Activated CD4-positive, alpha-beta T cell treated with anti-CD3 and anti-CD28 coated beads, Interleukin-2, Interleukin-6, amounts not matched to agents 100 ng/mL and 50 ng/mL, durations not matched to agents 16 hours and 8 hours (primary cell): ENCODE data around the gene DNAJC12.
"Not testable (repeated sequence)": the region's sequence is repeated elsewhere in the genome, so short reads cannot be mapped to it uniquely, and the experiment has no call there.

Experiments
- DNase-seq: peaks from one replicate; pipeline ENCODE4 v3.0.0-alpha.2; 2020

Gene DNAJC12

DNA sequence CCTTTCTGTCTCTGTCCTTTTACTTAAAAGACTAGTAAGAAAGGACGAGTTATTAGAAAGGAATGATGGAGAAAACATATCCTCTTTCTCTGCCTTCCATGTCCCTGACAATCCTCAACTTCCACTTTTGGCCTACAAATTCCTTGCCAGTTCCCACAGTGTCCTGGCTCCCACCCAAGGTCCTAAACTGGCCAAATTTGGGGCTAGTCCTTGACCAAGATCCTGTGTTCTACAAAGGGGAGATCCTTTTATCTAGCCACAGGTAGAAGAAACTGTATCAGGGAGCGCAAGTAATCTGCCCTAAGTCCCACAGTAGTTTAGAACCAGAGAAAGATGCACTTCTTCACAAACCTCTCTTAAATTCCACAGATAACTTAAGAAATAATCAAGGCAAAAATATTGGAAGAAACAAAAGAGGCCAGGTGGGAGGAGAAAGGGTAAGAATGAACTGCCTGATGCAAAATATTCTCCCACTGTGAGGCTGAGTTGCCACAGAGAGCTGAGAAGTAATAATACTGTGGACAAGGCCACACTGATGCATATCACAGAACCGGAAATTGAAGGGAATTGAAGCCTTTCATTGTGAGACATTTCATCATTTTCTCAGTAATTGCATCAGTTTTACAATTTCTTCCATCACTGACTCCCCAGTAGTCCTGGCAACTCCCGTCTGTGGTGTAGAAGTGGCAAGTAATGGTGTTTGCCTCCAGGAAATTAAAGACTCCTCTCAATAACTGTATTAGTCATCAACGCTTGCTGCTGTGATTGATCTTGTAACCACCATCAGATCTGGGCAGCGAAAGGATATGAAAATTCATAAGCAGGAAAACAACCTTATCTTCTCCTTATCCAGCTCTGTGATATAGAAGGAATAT, 47.2 kb downstream of the DNAJC12 start:
- peak; percentile 87 for DNase-seq

- no peak for DNase-seq
These were observed 48.2 kb downstream of the DNAJC12 start for GRCh38 chr10:67789769-67790168.

GRCh38 chr10:67788028-67788886, 49.7 kb downstream of the DNAJC12 start:
- DNase-seq = peak; percentile 91

GRCh38 chr10:67785098-67785497, 52.9 kb downstream of the DNAJC12 start:
- DNase-seq = peak; percentile 41

- no peak for DNase-seq
These were observed 53.5 kb downstream of the DNAJC12 start for GRCh38 chr10:67784474-67784873.

DNA sequence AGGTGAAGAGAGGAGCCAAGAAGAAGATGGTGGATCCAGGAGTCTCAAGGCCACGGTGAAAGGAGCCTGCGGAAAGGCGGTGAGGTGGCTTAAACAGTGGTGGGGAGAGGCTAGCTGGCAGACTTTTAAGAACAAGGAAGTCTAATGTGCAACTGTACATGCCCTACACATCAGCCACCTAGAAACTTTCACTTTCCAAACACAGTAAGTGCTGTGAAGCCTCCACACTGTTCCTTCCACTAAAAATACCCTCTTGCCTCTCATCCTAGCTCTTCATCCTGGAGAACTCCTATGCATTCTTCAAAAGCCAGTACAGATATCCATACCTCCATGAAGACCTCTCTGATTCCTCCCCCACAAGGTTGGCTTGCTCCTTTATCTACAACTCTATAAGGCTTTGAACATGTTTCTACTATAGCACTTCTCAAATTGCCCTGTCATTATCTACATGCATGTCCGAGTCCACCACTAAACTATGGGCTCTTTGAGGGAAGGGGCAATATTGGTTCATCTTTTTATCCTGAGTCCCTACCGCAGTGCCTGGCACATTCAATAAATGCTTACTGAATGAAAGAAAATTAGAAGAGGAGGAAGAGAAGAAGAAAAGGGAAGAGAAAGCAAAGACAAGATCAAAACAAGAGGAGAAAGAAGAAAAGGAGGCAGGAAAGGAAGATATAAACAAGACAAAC, 54.2 kb downstream of the DNAJC12 start:
- no peak for DNase-seq

- no peak for DNase-seq
These were observed 55.5 kb downstream of the DNAJC12 start for GRCh38 chr10:67782530-67782929.

DNA sequence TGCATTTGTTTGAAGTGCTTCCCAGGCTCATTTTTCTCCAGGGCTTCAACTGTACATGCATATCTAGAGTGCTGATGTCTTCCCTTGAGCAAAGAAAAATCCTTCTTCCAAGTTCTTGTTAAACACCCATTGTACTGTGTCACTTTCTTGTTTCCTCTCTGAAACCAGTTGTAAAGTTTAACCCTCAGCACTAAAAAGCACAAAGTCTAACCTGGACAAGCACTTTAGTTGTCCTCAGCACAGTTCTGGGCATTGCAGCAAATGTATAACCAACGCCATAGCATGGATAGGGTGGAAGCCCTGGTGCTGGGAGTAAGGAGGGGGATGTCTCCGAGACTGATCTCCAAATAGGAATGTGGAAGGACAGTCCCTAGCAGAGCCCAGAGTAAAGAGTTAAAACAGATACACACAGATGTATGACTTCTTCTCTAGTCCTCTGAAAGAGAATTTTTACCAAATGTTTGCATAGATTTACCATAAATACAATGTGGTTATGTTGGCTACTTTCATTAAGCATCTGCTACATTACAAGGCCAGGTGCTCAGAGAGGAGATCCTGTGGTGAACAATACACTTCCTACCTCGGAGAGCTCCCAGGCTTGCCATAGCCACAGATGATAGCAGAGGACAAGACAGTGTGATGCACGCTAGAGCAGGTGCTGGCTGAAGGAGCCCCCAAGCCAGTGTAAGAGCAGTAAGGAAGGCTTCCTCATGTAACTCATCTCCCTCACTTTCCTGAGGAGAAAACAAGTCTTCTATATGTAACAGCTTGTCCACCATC, 57.0 kb downstream of the DNAJC12 start:
- DNase-seq = no peak

DNA sequence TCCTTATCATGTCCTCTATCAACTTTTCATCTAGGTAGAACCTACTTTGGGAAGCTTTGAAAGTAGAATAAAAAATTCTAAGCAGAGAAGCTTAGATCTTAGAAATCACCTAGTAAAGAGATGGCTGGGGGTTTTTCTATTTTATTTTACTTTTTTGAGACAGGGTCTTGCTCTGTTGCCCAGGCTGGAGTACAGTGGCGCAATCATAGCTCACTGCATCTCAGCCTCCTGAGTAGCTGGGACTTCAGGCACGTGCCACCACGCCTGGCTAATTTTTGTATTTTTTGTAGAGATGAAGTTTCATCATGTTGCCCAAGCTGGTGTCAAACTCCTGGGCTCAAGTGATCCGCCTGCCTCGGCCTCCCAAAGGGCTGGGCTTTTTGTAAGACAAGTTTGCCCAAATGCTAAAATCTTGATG, 57.8 kb downstream of the DNAJC12 start:
- DNase-seq = not testable (repeated sequence)

DNA sequence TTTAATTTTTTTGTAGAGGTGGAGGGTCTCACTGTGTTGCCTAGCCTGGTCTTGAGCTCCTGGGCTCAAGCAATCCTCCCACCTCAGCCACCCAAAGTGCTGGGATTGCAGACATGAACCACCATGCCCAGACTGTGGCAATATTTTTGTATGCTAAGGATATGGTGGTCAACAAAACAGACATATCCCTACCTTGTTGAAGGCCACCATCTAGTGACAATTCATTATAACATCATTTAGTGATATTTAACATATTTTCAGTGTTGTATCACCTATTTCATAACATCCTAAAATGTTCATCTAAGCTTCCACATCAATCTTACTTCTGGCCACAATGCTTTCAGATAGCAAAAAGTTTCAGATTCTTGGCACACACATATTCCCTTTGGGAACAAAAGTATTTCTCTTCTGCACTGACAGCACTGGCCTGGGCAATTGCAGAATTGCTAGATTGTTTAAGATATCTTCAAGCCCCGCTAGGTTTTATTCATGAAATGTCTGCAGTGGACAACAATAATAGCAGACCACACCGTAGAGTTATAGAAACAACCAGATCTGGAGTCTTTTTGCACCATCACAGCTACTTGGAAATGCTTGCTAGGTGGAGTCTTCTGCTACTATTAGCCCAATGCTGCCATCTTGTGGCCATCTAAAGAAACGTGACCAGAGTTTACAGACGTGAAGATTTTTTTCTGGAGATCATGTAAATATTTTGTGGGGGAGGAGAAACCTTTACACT, 58.4 kb downstream of the DNAJC12 start:
- DNase-seq = peak; percentile 88

DNA sequence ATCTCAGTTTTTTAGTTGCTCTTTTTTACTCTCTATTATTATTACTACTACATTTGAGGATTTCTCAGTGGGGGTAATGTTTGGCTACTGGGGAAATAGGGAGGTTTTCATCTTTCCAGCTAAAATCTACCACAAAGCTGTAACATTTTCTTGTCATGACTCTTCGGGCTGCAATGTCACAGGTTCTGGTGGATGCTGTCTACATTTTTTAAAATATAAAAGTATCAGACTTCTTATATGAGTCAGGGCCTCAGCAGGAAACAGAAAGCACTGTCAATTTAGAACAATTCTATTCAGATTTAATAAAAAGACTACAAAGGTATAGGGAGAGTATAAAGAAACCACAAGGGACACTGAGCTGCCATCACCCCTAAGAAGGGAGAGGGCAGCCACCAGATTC, 61.6 kb downstream of the DNAJC12 start:
- no peak for DNase-seq

- no peak for DNase-seq
These were observed 62.7 kb downstream of the DNAJC12 start for GRCh38 chr10:67775279-67775678.

DNA sequence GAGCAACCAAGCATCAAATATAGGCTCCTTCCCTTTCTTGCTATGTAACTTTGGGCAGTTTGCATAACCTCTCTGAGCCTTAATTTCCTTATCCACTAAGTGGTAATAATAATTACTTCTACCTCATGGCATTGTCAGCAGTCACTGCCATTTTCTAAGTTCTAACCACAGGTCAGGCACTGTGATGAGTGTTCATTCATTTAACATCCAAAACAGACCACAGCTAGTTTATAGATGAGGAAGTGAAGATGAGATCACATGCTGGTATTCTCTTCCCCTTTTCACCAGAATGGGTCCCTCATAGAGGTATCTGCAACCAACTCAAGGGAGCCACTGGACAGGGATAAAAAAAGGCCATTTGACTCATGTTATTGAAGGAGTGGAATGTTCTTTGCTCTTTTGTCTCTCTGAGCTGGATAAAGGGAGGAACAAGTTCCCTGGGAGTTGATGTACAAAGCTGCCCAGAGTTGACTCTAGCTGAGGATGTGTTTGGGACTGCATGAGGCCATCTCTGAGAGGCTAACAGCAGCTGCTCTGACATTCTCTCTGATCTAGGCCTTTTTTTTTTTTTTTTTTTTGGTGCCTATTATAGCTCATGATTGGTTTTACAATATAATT, 65.0 kb downstream of the DNAJC12 start:
- DNase-seq = peak; percentile 67

GRCh38 chr10:67772151-67772550, 65.8 kb downstream of the DNAJC12 start:
- DNase-seq = no peak

DNA sequence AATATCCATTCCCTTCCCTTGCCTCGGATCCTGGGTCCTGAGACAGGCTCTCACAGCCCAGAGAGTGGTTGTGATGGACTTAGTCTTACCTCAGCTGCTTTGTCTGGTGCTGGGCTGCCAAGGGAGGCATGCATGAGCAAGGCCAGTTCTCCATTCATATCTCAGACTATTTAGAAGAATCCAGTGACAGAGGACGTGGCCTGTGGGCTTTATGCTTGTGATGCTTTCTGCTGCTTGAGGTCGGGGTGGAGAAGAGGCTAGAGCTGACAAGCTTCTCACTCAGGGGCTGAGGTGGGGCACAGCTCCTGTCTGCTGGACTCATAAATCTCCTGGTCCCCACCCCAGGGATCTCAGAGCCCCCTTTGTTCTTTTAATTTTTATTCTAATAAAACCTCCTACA, 66.8 kb downstream of the DNAJC12 start:
- no peak for DNase-seq

GRCh38 chr10:67770537-67770936, 67.5 kb downstream of the DNAJC12 start:
- no peak for DNase-seq

DNA sequence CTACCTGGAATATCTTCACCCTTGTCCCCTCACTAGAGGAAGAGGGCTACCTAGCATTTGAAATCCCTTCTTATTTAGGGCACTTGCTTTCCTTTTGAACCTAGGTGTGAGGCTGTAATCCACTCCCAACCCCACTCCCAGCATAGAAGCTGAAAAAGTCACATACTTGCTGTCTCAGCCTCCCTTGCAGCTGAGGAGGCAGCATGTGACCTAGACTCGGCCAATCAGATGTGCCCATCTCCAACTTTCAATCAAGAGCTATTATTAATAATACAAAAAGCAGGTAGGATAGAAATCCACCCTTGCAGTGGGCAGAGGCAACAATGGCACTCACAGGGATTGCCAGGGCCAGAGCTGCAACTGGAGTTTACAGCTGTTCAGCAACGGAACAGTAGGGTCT, 70.7 kb downstream of the DNAJC12 start:
- no peak for DNase-seq

GRCh38 chr10:67764012-67764822, 73.8 kb downstream of the DNAJC12 start:
- DNase-seq = peak; percentile 95

DNA sequence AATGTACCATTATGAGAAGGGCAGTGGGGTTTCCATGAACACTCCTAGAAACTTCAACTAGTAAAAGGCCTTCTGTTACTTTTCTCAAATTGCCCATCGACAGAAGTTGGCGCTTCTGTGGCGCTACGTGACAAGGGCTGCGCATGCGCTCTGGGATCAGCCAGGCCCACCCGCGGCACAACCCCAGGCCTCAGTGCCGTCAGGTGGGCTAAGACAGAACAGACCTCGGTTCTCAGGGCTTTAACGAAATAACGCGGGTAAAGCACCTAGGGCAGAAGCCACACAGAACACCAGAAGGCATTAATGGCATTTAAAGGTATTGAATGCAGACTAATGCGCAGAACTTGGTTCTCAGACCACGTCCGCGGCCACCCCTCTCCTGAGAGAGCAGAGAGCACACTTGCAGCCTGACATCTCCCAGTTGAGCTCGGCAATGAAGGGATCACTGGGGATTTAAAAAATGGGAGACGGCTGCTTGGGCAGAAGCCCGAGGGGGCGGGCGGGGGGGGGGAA, 74.4 kb downstream of the DNAJC12 start:
- DNase-seq = peak; percentile 80

DNA sequence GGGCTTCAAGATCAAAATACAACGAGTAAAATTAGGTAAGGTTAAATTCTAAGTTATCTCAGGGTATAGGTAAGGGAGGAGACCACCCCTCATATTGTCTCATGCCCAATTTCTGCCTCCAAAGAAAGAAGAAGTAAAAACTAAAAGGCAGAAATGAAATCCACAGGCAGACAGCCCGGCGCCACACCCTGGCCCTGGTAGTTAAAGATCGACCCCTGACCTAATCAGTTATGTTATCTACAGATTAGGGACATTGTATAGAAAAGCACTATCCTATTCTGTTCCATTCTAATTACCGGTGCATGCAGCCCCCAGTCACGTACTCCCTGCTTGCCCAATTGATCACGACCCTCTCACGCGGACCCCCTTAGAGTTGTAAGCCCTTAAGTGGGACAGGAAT, 75.4 kb downstream of the DNAJC12 start:
- not testable (repeated sequence) for DNase-seq
